ENCODE data around the gene ALDH3B2. TPM values are rescaled to one million over a fixed set of nuclear protein-coding genes. Genes with fewer than 3 reads are reported as not detected.
"Not testable (repeated sequence)": the region's sequence is repeated elsewhere in the genome, so short reads cannot be mapped to it uniquely, and the experiment has no call there.

ALDH3B2 gene
- polyA plus RNA-seq, 3 donors = not detected

- H3K9me3 ChIP-seq (replicated peaks in 1 of 2; ENCODE audit: control insufficient read depth in 1 of 2, insufficient read depth in 1 of 2, low read length in 2 of 2) = no peaks in the 10 kb centered on the region
- no peaks in the 10 kb centered on the region for H3K27me3 ChIP-seq (ENCODE audit: control insufficient read depth in 2 of 2, insufficient read depth in 2 of 2, low read length in 2 of 2)
- Mint-ChIP-seq H3K27me3 (ENCODE audit: low read depth in 3 of 3) (peaks cover 2 to 16% (median 9%) of the 10 kb centered on the region in 3 donors), H3K4me1 (no peaks in the 10 kb centered on the region), H3K9me3 (peaks cover 0 to 2% (median 0%) of the 10 kb centered on the region in 7 donors), H3K27ac (no peak overlapping the region), H3K4me3 (no peak overlapping the region), H3K36me3 (no peaks in the 10 kb centered on the region)
- no peak overlapping the region for H2AFZ ChIP-seq (ENCODE audit: insufficient read depth, low read depth, low read length, poor library complexity, severe bottlenecking)
- H3K4me2 ChIP-seq (replicated peaks; ENCODE audit: extremely low read depth, low read length, poor library complexity, severe bottlenecking) = no peak overlapping the region
- H3K4me1 ChIP-seq (ENCODE audit: control insufficient read depth in 1 of 2, insufficient read depth in 2 of 2, low read length in 2 of 2) = no peaks in the 10 kb centered on the region
- DNase-seq = no peak
- no peak overlapping the region for H3K27ac ChIP-seq (ENCODE audit: low read depth in 1 of 2, low read length in 2 of 2)
- H3K36me3 ChIP-seq (replicated peaks in 1 of 2; ENCODE audit: control insufficient read depth in 1 of 2, insufficient read depth in 2 of 2, low read length in 2 of 2) = no peaks in the 10 kb centered on the region
- H3K79me2 ChIP-seq (ENCODE audit: insufficient read depth, low read length) = no peaks in the 10 kb centered on the region
- no peak overlapping the region for H3K9ac ChIP-seq (ENCODE audit: insufficient read depth, low read length, poor library complexity, severe bottlenecking)
- TF ChIP-seq, protein P1, sequence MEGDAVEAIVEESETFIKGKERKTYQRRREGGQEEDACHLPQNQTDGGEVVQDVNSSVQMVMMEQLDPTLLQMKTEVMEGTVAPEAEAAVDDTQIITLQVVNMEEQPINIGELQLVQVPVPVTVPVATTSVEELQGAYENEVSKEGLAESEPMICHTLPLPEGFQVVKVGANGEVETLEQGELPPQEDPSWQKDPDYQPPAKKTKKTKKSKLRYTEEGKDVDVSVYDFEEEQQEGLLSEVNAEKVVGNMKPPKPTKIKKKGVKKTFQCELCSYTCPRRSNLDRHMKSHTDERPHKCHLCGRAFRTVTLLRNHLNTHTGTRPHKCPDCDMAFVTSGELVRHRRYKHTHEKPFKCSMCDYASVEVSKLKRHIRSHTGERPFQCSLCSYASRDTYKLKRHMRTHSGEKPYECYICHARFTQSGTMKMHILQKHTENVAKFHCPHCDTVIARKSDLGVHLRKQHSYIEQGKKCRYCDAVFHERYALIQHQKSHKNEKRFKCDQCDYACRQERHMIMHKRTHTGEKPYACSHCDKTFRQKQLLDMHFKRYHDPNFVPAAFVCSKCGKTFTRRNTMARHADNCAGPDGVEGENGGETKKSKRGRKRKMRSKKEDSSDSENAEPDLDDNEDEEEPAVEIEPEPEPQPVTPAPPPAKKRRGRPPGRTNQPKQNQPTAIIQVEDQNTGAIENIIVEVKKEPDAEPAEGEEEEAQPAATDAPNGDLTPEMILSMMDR (IDR thresholded peaks at IDR 0.05) = no peak
- no peak overlapping the region for H3K4me3 ChIP-seq (replicated peaks in 1 of 3; ENCODE audit: low read depth in 2 of 3, low read length in 3 of 3)
- WGBS (ENCODE audit: insufficient coverage) = 94% methylated on average over 1 of the region's 3 CpGs
- no peaks in the 10 kb centered on the region for H4K20me1 ChIP-seq (ENCODE audit: insufficient read depth, low read length)
- intact Hi-C loops (cut with micrococcal nuclease) = no loop called here
Measured at GRCh38 chr11:67705264-67705663, 30.8 kb upstream of the ALDH3B2 start.

- H3K27ac ChIP-seq (ENCODE audit: low read depth in 1 of 2, low read length in 2 of 2) = no peak overlapping the region
- H3K4me3 Mint-ChIP-seq = no peak overlapping the region
- H3K9ac ChIP-seq (ENCODE audit: insufficient read depth, low read length, poor library complexity, severe bottlenecking) = no peak overlapping the region
- H3K4me1 Mint-ChIP-seq = no peaks in the 10 kb centered on the region
- WGBS (ENCODE audit: insufficient coverage) = no CpG with 5 or more reads among the region's 7 CpGs
- no peaks in the 10 kb centered on the region for H3K36me3 Mint-ChIP-seq
- intact Hi-C loops (cut with micrococcal nuclease) = no loop called here
- peaks cover 3% of the 10 kb centered on the region in 2 donors for H3K9me3 ChIP-seq (replicated peaks in 1 of 2; ENCODE audit: control insufficient read depth in 1 of 2, insufficient read depth in 1 of 2, low read length in 2 of 2)
- H3K79me2 ChIP-seq (ENCODE audit: insufficient read depth, low read length) = no peaks in the 10 kb centered on the region
- no peak overlapping the region for H3K4me2 ChIP-seq (replicated peaks; ENCODE audit: extremely low read depth, low read length, poor library complexity, severe bottlenecking)
- H3K36me3 ChIP-seq (replicated peaks in 1 of 2; ENCODE audit: control insufficient read depth in 1 of 2, insufficient read depth in 2 of 2, low read length in 2 of 2) = no peaks in the 10 kb centered on the region
- H3K9me3 Mint-ChIP-seq = peaks cover under 1 to 7% (median 4%) of the 10 kb centered on the region in 7 donors
- no peak overlapping the region for H3K27ac Mint-ChIP-seq
- no peaks in the 10 kb centered on the region for H3K27me3 ChIP-seq (ENCODE audit: control insufficient read depth in 2 of 2, insufficient read depth in 2 of 2, low read length in 2 of 2)
- H2AFZ ChIP-seq (ENCODE audit: insufficient read depth, low read depth, low read length, poor library complexity, severe bottlenecking) = no peak overlapping the region
- H3K4me1 ChIP-seq (ENCODE audit: control insufficient read depth in 1 of 2, insufficient read depth in 2 of 2, low read length in 2 of 2) = no peaks in the 10 kb centered on the region
- H4K20me1 ChIP-seq (ENCODE audit: insufficient read depth, low read length) = no peaks in the 10 kb centered on the region
- no peak for DNase-seq
- TF ChIP-seq, protein P1 (IDR thresholded peaks at IDR 0.05) = no peak
- peaks cover 1 to 11% (median 9%) of the 10 kb centered on the region in 3 donors for H3K27me3 Mint-ChIP-seq (ENCODE audit: low read depth in 3 of 3)
- H3K4me3 ChIP-seq (replicated peaks in 1 of 3; ENCODE audit: low read depth in 2 of 3, low read length in 3 of 3) = no peak overlapping the region
Measured at GRCh38 chr11:67704524-67704923, 30.1 kb upstream of the ALDH3B2 start.

DNA sequence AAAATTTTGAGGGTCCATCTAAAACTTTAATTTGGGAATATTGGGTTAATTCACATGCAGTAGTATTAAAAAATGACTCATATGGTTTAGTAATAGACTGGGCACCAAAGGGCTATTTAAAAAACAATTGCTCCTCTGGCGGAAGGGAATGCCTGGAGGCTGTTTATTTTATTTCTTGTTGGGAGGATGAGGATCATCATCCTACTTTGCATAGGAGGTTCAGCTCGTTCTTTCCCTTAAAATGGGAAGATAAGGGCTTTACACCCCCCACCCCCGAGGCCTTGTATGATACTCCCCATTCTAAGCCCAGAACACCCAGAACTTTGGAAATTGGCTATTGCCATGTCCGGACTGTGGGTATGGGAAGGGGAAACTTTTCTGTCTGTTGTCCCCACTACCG lies 29.3 kb upstream of the ALDH3B2 start:
- intact Hi-C loops (cut with micrococcal nuclease); H3K4me1 Mint-ChIP-seq: not testable (repeated sequence)
- H3K9me3 Mint-ChIP-seq = peaks cover 7 to 15% (median 9%) of the 10 kb centered on the region in 7 donors

More for the DNA sequence above, 29.3 kb upstream of the ALDH3B2 start:
- not testable (repeated sequence) for H4K20me1 ChIP-seq (ENCODE audit: insufficient read depth, low read length); H2AFZ ChIP-seq (ENCODE audit: insufficient read depth, low read depth, low read length, poor library complexity, severe bottlenecking); H3K9ac ChIP-seq (ENCODE audit: insufficient read depth, low read length, poor library complexity, severe bottlenecking); DNase-seq; H3K36me3 Mint-ChIP-seq; H3K36me3 ChIP-seq (replicated peaks in 1 of 2; ENCODE audit: control insufficient read depth in 1 of 2, insufficient read depth in 2 of 2, low read length in 2 of 2); H3K27me3 Mint-ChIP-seq (ENCODE audit: low read depth in 3 of 3); H3K4me2 ChIP-seq (replicated peaks; ENCODE audit: extremely low read depth, low read length, poor library complexity, severe bottlenecking); H3K79me2 ChIP-seq (ENCODE audit: insufficient read depth, low read length); H3K27me3 ChIP-seq (ENCODE audit: control insufficient read depth in 2 of 2, insufficient read depth in 2 of 2, low read length in 2 of 2); H3K4me3 Mint-ChIP-seq; H3K4me1 ChIP-seq (ENCODE audit: control insufficient read depth in 1 of 2, insufficient read depth in 2 of 2, low read length in 2 of 2); H3K27ac Mint-ChIP-seq; H3K4me3 ChIP-seq (replicated peaks in 1 of 3; ENCODE audit: low read depth in 2 of 3, low read length in 3 of 3); H3K9me3 ChIP-seq (replicated peaks in 1 of 2; ENCODE audit: control insufficient read depth in 1 of 2, insufficient read depth in 1 of 2, low read length in 2 of 2); H3K27ac ChIP-seq (ENCODE audit: low read depth in 1 of 2, low read length in 2 of 2)
- WGBS (ENCODE audit: insufficient coverage) = 100% methylated on average over 1 of the region's 5 CpGs
